HG02981 (cell line): Measurements from ENCODE around the gene NAA10.
"Not testable (repeated sequence)": the region's sequence is repeated elsewhere in the genome, so short reads cannot be mapped to it uniquely, and the experiment has no call there.

Experiments
- ATAC-seq: cut with Tn5 transposase; IDR thresholded peaks from one replicate; pipeline ENCODE4 v1.9.1; 2021; ENCODE audit warnings: mild to moderate bottlenecking, moderate library complexity; ENCODE audit not compliant: unreplicated experiment

NAA10 gene

DNA sequence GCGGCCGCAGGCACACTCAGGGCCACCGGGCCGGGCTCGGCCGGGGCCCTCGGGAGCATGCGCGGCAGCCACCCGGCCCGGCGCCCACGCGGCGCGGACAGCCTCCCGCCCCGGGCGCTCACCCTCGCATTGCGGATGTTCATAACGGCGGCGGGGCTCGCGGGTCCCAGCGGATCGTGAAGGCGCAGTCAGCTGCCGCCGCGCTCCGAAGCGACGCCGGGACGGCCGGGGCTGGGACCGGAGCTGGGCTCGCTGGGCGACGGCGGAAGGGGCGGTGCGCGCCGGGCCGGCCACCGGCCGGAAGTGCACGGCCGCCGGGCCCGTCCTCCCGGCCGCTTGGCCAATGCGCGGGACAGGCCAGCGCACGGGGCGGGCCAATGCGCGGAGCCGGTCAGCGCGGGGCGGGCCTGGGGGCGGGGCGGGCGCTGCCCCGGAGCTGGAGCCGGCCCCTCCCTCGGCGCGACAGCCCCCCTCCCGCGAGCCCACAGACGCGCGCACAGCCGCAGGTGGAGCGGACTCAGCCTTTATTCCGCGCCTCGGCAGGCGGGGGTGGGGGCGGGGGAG lies at the start of gene NAA10:
TSS of gene NAA10 (minus strand) at position 276 of the 564 bp plus-strand sequence. CDS start at position 143, 133 bp downstream.
- ATAC-seq: peak; percentile 87

DNA sequence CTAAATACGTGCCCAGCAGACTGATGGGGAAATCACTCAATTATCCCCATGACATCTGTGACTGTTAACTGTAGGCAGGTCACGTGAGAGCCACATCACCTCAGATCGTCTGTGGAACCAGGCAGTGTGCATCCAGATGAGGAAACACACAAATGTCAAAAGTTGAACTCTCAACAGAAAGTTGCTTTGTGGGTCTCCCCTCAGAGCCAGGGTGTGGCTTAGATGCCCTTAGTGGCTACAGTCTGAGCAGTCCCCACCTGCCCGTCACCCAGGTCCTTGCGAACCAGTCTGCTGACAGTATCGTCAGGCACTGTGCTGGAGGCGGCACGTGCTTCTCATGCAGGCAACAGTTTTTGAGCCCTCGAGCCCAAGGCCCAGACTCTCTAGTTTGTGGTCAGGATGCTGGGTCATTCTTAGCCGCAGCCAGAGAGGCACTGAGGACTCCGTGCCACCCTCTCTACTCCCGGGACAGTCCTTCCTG lies 48.5 kb upstream of the NAA10 start:
- no peak for ATAC-seq

DNA sequence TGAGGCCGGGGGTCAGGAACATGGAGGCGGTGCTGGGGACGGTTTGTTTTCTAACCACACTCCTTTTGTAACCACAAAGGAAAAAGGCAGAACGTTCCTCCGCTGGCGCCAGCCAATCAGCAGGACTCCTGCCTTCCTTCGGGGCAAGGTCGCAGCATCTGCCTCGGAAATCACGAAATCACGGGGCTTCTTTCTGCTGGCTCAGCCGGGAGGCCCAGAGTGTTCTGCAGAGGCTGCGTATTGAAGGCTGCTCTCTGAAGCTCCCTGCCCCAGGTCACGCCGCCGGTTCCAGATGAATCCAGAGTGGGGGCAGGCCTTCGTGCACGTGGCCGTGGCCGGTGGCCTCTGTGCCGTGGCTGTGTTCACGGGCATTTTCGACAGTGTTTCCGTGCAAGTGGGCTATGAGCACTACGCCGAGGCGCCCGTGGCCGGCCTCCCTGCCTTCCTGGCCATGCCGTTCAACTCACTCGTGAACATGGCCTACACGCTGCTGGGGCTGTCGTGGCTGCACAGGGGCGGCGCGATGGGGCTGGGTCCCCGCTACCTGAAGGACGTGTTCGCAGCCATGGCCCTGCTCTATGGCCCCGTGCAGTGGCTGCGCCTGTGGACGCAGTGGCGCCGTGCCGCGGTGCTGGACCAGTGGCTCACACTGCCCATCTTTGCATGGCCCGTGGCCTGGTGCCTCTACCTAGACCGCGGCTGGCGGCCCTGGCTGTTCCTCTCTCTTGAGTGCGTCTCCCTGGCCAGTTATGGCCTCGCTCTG lies 47.1 kb upstream of the NAA10 start:
- no peak for ATAC-seq

DNA sequence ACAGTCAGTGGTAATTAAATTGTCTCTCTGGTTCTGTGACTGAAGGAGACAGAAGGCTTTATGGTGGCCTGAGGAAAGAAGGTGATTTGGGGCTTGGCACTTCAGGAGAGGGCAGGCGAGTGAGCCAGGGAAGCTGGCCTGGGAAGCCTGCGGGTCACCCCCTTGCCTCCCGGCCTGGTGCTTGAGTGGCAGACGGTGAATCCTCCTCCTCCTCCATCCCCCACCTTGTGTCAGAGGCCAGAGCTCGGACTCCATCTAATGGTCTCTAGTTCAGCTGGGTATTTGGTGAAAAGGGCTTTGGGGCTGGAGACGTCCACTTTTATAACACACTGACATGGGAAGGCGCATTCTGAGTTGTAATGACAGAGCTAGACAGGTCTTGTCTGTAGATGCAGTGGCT lies 46.4 kb upstream of the NAA10 start:
- no peak for ATAC-seq

DNA sequence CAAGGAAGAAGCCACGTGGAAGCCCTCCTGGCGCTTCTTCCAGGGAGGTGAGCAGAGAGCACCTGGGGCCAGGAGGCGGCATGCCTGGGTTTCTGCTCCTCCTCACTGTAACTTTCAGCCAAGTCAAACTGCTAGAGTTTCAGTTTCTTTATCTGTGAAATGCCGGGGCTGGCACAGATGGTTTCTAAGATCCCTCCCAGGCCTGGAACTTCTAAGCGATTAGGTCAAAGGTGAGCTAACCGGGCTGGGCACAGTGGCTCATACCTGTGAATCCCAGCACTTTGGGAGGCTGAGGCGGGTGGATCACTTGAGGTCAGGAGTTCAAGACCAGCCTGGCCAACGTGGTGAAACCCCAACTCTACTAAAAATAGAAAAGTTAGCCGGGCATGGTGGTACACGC lies 45.6 kb upstream of the NAA10 start:
- ATAC-seq: not testable (repeated sequence)

DNA sequence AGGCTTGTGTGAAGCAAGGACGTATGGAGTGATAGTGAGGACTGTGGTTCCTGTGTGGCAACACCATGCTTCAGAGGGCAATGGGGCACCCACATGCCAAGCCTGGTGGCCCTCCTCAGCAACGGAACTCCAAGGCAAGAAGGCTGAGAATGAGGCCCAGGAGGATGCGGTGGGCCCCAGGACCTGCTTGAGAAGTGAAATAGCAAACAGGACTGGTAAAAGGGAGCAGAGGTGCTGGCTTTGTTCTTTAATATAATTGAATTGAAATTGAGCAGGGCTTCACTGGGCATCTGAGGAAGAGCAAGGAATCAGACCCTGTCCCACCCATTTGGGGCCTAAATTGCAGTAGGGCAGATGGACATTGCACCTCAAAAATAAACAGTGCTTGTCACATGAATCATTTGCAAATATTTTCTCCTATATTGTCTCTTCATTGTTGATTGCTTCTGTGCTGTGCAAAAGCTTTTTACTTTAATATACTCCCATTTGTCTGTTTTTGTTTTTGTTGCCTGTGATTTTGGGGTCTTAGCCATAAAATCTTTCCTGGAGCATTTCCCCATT lies 40.0 kb upstream of the NAA10 start:
- ATAC-seq: no peak

DNA sequence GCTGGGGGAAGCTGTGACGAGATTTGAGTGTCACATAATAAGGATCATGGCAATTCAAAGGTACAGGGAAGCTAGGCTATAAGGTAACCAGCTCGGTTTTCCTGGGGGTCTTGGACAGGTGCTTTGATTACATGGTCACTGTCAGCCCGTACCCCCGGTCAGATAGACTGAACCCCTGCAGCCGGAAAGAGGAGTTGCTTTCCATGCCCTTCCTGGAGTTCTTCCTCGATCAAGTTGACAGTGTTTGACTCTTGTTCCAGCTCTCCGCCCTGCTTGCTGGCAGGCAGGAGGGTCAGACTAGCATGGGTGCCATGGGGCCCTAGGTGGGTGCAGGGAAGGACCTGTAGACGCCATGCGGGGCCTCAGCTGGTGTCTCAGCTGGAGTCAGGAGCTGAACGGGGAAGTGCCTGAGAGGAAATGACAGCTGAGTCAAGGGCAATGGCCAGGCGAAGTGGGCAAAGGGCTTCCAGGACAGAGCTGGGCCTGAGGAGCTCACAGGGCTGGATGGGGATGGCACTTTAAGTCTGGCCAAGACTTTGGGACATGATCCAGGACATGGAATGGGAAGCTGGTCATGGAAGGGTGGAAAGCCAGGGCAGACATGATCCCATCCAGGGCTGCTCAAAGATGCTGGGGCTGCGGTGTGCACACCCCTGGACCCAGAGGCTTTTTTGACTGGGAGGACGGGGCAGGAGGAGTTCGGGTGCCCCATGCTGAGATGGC lies 39.3 kb upstream of the NAA10 start:
- no peak for ATAC-seq

DNA sequence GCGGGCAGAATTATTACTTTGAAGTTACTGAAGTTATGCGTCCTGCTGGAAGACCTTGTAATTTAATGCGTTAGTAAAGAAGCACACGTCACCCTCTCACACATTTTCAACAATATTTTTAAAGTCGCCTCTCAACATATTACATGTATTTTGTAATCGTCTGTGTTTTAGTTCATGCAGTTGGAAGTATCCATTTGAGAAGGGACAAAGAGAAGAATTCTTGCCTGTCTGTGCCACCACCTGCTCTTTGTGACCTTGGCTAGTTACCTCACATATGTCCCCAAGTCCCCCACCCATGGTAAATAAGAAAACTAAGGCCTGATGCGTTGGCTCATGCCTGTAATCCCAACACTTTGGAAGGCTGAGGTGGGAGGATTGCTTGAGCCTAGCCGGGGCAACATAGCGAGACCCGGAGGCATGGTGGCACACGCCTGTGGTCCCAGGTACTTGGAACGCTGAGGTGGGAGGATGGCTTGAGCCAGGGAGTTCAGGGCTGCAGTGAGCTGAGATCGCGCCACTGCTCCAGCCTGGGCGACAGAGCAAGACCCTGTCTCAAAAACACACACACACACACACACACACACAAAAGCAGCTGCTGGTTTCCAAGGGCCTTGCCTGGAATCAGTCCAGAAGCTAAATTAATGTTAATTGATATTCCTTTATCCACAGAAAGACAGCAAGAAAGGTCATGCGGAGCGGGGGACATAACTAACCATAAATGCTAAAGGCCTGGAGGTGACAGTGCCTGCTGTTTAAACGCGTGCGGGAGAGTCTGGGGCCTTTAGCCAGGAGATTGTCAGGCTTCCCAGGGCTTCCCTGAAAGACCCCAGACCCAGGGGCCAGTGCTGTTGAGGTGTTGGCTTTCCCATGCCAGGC lies 38.5 kb upstream of the NAA10 start:
- no peak for ATAC-seq

DNA sequence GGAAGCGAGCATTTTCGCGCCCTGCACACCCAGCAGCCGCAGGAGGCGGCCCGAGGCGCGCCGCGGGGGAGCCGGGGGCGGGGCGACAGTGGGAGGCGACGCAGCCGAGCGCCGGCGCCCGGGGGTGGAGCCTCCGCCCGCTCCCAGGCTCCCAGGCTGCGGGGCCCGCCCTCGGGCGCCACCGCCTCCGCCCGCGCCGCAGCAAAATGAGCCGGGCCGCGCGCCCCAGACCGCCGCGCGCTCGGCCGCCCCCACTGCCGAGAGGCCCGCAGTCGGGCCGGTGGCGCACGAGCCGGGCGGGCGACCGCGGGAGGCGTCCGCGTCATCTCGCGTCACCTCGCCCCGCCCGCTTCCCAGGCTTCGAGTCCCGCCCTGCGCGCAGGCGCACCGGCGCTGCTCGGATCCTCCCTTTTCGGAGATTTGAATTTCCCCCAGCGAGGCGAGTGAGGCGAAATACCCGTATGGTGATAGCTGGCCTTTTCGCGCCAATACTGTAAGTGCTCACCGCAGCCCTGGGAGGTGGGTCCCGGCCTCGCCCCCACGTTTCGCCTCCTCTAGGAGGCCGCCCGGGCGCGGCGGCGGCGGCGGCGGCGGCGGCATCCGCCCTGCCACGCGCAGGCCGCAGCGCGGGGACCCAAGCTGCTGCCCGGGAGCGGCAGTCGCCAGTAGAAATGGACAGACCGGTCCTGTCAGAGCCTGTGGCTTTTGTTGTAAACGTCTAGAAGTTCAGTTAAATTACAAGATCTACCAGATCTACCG lies 37.7 kb upstream of the NAA10 start, which contains the start of gene TMEM187:
TSS of gene TMEM187 (plus strand) at position 387 of the 759 bp plus-strand sequence. CDS start 9,309 bp downstream, outside the sequence.
- peak; percentile 47 for ATAC-seq

DNA sequence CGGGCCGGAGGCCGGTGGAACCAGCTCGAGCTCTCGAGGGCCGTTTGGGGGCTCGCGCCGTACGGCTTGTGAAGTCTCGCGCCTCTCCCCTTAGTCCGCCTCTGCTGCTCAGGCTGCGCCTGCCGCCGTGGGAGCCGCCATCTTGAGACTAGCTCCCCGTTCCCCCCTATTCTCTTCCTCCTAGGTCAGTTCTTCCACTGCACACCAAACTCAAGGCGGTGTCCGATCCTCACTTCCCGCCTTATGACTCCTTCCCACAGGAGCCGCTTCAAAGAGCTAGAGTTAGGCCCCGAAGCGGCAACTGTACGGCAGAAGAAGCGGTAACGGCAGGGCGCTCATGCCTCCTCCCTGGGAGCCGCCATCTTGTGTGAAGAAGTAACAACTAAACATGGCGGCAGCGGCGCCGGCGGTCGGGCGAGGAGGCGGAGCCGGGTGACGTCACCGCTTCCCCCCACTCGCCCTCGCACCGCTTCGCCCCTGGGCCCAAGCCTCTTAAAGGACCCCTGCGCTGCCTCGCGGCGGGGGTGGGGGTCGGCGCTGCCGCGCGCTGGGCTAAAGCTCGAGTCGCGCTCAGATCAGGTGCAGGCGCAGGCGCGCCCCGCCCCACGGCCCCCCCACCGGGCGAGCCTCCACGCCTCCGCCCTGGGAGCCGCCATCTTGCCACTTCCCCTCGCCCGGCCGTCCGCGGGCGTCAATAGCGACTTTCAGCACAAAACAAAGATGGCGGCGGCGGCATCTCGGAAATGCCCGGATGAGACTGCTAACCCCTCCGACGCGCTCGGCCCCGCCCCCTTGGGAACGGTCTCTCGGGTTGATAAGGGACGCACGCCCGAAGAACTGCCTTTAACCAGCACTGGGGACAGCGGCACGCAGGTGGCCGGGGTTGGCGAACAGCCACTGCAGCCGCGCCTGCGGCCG lies 36.9 kb upstream of the NAA10 start, which contains the start of gene HCFC1:
TSS of gene HCFC1 (minus strand) at position 369 of the 918 bp plus-strand sequence. CDS start 978 bp downstream, outside the sequence.
- ATAC-seq: peak; percentile 37

DNA sequence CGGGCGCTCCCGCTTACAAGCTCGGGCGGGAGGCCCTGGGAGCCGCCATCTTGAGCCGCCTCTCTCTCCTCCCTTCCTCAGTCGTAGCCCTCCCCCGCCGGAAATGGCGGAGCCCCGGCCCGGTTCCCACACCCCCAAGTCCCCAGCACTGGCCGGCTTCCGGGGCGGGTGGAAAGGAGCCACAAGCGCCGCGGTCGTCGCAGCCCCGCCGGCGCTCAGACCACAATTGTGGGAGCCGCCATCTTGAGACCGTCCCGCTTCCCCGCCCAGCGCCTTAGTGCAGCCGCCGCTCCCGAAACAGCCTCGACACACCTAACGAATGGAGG lies 36.2 kb upstream of the NAA10 start:
- ATAC-seq: peak; percentile 29

DNA sequence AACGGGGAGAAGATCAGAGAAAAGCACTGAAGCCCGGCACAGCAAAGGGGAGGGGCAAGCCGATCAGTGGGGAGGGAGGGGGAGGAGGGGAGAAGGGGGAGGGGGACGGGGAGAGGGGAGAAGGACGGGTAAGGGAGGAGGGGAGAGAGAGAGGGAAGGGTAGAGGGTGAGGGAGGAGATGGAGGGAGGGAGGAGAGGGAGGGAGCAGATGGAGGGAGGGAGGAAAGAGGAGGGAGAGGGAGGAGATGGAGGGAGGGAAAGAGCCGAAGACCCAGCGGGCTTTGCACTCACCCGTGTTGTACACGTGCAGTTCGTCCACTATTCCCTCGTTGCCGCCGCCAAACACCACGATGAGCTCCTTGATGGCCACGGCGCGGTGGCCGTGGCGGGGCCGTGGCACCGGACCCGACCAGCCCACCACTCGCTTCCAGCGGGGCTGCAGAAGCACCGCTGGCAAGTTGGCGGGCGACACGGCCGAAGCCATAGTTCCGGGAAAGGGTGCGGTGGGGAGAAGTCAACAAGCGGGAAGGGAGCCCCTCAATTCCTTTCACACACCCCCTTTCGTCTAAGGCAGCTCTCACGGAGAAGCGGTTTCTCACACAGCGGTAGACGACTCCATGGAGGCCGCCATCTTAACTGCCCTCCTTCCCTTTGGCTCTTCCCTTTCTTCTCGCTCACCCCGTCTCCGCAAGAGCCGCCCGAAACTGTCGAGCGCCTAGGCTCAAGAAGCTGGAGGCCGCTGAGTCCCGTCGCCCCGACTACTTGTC lies 35.7 kb upstream of the NAA10 start:
- ATAC-seq: no peak

DNA sequence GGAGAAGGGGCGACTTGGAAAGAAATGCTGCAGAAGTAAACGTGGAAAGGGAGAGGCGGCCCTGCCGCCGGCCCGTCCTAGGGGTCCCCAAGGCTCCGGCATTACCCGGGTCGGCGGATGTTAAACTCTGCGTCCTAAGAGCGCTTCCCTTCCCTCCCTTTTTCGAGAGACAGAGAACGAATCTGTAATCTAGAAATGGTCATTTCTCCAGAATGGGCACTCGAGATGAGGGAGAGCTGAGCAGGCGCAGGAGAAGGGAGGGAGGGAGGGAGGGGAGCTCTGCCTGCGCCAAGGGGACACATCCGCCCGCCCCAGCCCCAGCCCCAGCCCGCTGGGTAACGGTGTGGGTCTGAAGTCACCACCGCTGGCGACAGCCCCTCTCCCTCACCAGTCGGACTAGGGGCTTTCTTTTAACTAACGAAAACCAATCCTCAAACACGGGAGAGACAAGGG lies 35.1 kb upstream of the NAA10 start:
- ATAC-seq: no peak

DNA sequence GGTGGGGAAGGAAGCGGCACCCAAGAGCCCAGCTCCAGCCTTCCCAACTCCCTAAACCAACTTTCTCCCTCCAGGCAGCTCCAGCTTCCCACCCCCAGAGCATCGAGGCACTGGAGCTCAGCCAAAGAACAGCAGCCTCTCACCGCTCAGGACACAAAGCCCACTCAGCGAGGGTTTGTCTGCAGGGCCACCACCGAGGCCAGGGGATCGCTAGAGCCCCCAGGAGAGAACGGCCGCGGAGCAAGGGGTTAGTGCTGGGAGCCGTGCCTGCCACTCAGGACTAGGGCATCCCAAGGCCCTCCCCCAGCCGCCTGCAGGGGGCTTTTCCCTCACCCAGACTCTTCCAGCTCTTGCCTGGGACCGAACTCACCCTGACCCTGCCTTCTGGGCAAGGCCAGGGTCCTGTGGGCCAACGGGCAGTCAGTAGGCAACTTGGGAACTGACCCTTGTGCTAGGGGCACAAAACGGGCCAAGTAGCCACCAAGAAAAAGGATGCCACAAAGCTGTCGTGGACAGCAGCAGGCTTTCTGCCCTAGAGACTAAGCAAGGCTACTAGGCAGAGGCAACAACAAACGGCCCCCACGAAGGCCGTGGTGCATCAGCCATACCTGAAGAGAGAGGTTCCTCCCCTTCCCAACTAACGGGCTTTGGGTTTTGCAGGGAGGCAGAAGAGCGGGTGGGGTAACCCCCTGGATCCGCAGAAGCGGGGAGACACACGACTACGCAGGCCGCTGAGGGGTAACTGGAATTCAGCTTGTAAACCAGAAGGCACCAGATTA lies 34.5 kb upstream of the NAA10 start:
- ATAC-seq: no peak

DNA sequence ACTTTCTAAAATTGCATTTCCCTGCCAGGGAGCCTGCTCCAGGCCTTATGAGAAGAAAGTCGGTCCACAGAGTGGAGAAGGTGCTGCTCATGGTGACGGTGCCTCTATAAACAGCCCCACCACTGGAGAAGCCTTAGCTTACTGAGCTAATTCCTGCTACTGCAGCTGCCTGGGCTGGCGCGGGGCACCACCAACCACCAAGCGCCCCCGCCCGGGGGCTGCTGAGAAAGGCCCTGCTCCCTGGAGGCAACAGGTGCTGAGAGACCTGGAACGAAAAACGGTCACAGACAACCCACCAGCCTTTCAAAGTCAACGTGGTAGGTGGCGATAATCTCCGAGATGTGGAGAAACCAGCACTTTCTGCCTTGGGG lies 33.9 kb upstream of the NAA10 start:
- no peak for ATAC-seq

DNA sequence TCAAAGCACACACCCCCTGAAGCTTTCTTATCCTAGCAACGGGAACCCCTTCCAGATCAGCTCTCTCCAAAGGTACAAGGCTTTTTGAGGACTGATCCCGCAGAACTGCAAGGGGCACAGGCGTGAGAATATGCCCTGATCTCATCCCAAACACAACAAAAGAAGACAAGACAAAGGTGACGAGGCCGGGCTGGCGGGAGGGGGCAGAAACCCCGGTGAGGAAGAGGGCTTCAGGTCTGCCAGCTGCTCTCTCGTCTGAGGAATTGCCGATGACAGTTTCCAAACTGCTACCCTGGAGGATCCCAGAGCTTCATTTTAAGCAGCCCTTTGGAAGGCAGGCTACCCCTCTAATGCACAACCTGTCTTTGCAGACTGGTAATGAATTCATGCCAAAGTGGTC lies 33.4 kb upstream of the NAA10 start:
- no peak for ATAC-seq
